HuH-7.5 (cell line): ENCODE measurements around the gene TPGS1.

Source experiments
- DNase-seq: peaks from one replicate; pipeline ENCODE4 v3.0.0; 2011; ENCODE audit warnings: low spot score

The TPGS1 gene, protein sequence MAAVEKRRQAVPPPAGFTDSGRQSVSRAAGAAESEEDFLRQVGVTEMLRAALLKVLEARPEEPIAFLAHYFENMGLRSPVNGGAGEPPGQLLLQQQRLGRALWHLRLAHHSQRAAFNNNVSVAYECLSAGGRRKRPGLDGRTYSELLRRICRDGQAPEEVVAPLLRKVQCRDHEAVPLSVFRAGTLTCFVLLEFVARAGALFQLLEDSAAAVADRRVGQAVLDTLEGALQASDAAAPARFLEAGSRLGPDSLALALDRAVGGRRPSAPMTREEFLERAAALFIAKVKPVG

GRCh38 chr19:507286-508203 is at the start of gene TPGS1:
Gene TPGS1, plus strand, starts transcription at chr19:507497. Its CDS starts 10 bp downstream, at chr19:507507.
- peak; percentile 96 for DNase-seq

- no peak for DNase-seq
Measured at GRCh38 chr19:457636-458035, 49.7 kb upstream of the TPGS1 start.

GRCh38 chr19:458091-459042 is 48.9 kb upstream of the TPGS1 start:
- no peak for DNase-seq

GRCh38 chr19:459724-460511 is 47.4 kb upstream of the TPGS1 start:
- DNase-seq = peak; percentile 99

DNA sequence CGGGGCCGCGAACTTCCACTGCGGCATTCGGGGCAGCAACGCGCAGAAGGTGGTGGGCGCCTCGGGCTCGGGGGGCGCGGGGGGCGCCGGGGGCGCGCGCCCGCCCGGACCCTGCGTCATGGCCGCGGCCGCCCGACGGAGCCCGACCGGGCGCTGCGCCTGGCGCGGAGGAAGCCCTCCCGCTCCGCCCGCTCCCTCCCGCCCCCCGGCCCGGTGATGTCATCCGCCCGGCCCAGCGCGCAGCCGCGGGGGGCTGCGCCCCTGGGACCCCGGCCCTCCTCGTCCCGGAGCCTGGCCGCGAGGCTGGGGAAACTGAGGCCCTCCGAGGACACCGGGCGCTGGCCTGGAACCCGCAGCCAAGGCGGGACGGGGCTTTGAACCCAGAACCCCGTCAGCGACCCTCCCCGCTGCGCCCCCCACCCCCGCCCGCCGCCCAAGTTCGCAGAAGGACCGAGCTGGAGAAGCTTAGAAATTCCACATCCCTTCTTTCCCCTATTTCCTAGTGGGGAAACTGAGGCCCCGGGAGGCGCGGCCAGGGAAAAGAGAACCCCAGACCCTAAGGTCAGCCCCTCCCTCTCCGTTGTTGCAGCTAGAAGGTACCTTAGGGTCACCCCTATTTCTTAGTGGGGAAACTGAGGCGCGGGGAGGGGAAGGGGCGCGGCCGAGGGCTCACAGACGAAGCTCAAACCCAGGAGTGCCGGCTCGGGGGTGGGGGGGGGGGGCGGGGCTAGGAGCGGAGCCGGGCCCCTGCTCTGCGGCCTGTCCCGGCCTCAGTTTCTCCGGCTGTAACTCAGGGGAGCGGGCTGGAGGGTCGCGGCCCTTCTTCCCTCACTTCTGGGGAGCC is 46.2 kb upstream of the TPGS1 start, which contains the start of gene SHC2:
Gene SHC2, minus strand, starts transcription at position 157 of the 844 bp plus-strand sequence. Its CDS starts 37 bp downstream, at position 120.
- DNase-seq = peak; percentile 88

DNA sequence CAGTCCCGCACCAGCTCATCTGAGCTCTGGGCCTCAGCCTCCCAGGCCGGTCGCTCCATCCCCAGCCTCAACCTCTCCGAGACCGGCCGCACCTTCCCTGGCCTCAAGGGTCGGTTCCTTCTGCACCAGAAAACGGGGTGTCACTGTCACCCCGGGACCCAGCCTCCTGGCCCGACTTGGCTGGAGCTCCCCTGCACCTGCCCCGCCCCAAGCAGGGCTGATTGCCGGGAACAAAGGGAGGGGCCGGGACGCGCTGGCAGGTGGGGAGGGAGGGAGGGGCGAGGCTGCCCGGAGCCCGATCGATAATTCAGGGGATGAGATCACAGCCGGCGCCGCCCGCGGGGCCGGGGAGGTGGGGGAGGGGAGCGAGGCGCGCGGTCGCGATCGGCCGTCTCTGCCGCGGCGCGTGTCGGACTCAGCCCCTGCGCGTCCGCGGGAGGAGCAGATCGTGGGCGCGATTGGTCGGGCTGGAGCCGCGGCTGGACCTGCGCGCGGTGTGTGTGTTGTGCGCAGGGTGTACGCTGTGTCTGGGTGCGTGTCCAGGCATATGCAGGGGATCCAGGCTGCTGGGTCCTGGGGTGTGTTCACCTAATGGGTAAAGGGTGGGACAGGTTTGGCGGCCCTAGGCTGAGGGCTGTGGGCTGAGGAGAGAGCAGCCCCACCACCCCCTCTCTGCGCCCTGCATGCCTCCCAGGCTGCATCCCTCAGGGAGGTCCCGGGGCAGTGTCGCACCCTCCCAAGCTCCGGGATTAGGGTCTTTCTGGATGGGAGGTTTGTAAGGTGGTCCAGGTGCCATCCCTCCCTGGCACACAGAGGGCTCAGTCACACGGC is 45.4 kb upstream of the TPGS1 start:
- DNase-seq = peak; percentile 98

DNA sequence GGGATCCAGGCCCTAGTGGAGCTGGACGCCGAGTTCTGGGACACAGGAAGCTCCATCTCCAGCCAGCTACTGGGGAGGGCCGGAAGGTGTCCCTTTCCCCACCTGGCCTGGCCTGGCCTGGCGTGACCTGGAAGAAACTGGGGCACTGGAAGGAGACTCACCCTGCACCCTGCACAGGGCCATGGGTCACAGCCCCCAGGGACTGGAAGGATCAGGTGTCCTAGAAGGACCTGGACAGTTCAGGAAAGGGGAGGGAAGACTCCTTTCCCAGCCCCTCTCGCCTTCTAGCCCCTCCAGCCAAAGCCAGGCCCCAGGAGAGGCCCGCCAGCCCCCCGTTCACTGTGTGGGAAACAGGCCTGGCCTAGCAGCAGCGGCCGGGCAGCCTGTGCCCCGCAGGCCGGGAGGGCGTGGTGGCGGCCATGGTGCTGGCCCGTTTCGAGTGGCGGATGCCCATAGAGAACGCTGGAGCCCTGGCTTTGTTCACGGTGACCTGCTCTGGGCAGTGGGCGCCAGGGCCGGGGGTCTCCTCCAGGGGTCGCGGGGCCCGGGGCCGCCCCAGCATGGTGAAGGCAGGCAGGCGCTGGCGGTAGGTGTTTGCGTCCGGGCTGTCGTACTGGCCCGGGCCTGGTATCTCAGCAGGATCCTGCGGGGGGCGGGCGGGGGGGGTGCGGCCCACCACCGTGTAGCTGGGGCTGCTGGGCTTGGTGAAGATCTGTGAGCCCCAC is 43.7 kb upstream of the TPGS1 start:
- DNase-seq = no peak

- DNase-seq = no peak
Measured at GRCh38 chr19:464208-464545, 43.1 kb upstream of the TPGS1 start.

DNA sequence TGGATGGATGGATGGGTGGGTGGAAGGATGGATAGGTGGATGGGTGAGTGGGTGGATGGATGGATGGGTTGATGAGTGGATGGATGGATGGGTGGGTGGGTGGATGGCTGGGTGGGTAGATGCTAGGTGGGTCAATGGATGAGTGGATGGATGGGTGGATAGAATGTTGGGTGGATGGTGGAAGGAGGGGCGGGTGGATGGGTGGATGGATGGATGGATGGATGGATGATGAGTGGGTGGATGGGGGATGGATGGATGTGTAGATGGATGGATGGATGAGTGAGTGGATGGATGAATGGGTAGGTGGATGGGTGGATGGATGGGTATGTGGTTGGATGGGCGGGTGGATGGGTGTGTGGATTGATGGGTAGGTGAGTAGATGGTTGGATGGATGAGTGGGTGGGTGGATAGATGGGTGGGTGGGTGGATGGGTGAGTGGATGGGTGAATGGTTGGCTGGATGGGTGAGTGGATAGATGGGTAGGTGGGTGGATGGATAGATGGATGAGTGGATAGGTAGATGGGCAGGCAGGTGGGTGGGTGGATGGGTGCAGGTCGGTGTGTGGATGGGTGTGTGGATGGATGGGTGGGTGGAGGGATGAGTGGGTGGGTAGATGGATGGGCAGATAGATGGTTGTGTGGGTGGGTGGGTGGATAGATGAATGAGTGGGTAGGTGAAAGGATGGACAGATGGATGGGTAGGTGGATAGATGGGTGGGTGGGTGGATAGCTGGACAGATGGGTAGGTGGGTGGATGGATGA is 42.1 kb upstream of the TPGS1 start:
- no peak for DNase-seq

DNA sequence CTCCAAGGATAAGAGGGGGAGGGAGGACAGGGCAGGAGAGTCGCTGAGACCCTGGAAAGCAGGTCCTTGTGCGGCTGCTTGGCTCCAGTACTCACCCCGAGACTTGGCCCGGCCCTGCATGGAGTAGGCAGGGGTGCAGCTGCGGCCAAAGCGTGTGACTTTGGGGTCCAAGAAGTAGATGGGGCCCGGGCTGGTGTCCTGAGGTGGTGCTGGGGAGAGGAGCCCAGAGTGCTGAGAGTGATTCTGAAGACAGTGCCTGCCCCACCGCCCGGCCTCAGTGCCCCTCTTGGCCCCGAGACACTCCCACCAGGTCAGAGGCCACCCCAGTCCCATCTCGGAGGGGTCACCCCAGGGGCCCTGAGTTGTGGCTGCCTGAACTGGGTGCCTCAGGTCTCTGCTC is 39.7 kb upstream of the TPGS1 start:
- no peak for DNase-seq

- DNase-seq = no peak
Measured at GRCh38 chr19:468587-469256, 38.6 kb upstream of the TPGS1 start.

DNA sequence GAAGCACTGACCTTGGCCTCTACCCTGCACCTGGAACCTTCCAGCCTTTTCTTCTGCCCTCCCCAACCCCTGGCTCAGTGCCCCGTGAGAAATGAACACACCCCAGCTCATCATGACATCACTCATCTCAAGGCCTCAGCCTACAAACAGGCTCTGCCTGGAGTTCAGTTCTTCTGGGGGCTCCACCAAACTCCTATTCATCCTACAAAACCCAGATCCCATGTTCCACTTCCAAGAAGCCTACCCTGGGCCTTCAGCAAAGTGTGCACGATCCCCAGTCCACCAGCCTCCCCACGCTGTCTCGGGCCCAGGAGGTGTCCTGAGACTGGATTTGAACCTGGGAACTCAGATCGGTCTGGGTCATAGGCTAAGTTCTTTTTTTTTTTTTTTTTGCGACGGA is 37.5 kb upstream of the TPGS1 start:
- DNase-seq = no peak

GRCh38 chr19:470701-471100 is 36.6 kb upstream of the TPGS1 start:
- no peak for DNase-seq

DNA sequence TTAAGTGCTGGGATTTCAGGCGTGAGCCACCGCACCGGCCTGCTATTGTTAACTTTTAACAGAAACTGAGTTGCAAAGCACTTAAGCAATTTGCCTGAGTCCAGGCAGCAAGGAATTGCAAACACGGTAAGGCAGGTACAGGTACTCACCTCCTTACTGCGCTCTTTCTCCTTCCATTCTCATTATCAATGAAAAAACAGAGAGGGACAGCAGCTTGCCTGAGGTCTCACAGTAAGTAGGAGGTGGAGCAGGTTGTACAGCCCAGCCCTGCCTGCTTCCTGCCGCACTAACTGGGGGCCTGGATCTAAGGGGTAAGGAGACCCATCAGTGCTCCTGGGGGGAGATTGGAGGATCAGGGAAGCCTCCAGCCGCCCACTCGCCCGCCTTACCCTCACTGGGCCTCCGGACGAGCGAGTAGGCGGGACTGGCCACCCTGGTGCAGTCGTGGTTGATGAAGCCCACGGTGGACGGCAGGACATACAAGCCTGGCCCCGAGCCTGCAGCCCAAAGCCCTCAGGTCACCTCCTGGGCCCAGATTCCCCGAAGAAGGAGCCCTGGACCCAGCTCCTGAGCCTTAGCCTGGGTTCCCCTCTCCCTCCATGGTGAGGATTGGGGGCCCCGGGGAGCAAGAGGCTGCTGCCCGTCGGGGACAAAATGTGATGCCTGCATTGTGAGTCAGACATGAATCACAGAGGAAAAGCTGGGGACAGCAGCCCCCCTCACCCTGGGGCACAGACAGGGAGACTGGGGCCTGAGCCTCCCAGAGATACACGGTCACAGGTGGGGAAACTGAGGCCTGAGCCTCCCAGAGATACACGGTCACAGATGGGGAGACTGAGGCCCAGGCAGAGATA is 35.1 kb upstream of the TPGS1 start:
- DNase-seq = no peak

GRCh38 chr19:474126-475078 is 32.9 kb upstream of the TPGS1 start:
- DNase-seq = no peak
